GM10248 (cell line): ENCODE data around the gene PACSIN1.

Experiments used
- CTCF ChIA-PET: fragments of 300-600 bp; sonication (Branson Sonifier 250); formaldehyde crosslinking; extraction: SDS; loops from one replicate; lab custom pipeline; 2021; ENCODE audit warnings: antibody characterized with exemption; lab: Yijun Ruan, JAX
- POLR2A ChIA-PET: fragments of 350-650 bp; sonication (Branson Sonifier 250); formaldehyde crosslinking; extraction: SDS; loops from one replicate; lab custom pipeline; 2020; ENCODE audit warnings: antibody characterized with exemption; lab: Yijun Ruan, JAX
- DNase-seq: peaks from one replicate; pipeline ENCODE4 v3.0.0; 2012; ENCODE audit errors: extremely low spot score
- CTCF ChIP-seq: IDR thresholded peaks from 2 replicates; pipeline ENCODE4 v1.5.1; 2012; ENCODE audit warnings: mild to moderate bottlenecking, low read depth; ENCODE audit errors: extremely low read depth, missing control alignments, control extremely low read depth

The PACSIN1 gene

GRCh38 chr6:34441526-34441925 lies 24.4 kb upstream of the PACSIN1 start:
- TF ChIP-seq CTCF, result no peak
- ChIA-PET CTCF (no interaction called here), POLR2A (no interaction called here)
- no peak for DNase-seq

GRCh38 chr6:34445313-34445860 lies 20.5 kb upstream of the PACSIN1 start:
- CTCF ChIA-PET, result interaction anchor here (3.6 kb wide), 1 partner anchor 14 kb away, joined by 15 read pairs; no protein-coding TSS in a partner anchor
- no peak for TF ChIP-seq CTCF
- POLR2A ChIA-PET, result no interaction called here
- no peak for DNase-seq

GRCh38 chr6:34447386-34447785 lies 18.5 kb upstream of the PACSIN1 start:
- CTCF ChIA-PET, result interaction anchor here (1.2 to 1.8 kb wide), 4 partner anchors 11 to 29 kb away, joined by 3 to 11 read pairs (median 4); no protein-coding TSS in a partner anchor
- no peak for TF ChIP-seq CTCF
- POLR2A ChIA-PET, result no interaction called here
- no peak for DNase-seq

GRCh38 chr6:34447910-34448309 lies 18.0 kb upstream of the PACSIN1 start:
- CTCF ChIA-PET, result interaction anchor here (1.2 to 1.8 kb wide), 3 partner anchors 11 to 28 kb away, joined by 4 to 11 read pairs (median 4); no protein-coding TSS in a partner anchor
- no peak for DNase-seq
- no peak for TF ChIP-seq CTCF

GRCh38 chr6:34451192-34451591 lies 14.7 kb upstream of the PACSIN1 start:
- POLR2A ChIA-PET, result no interaction called here
- DNase-seq, result no peak
- no peak for TF ChIP-seq CTCF
- CTCF ChIA-PET, result interaction anchor here (1.2 kb wide), 1 partner anchor 157 kb away, joined by 3 read pairs; no protein-coding TSS in a partner anchor

More at GRCh38 chr6:34447910-34448309, 18.0 kb upstream of the PACSIN1 start:
- POLR2A ChIA-PET, result no interaction called here

GRCh38 chr6:34455831-34456230 lies 10.0 kb upstream of the PACSIN1 start:
- DNase-seq, result no peak
- ChIA-PET CTCF (interaction anchor here (5.7 kb wide), 1 partner anchor 154 kb away, joined by 61 read pairs; no protein-coding TSS in a partner anchor), POLR2A (no interaction called here)
- no peak for TF ChIP-seq CTCF
